GM23338 (cell line): ENCODE data around the gene USP5. TPM values are rescaled to one million over a fixed set of nuclear protein-coding genes. Genes with fewer than 3 reads are reported as not detected.
A peak's percentile ranks its signal among the peaks of the same experiment; 100 is the strongest.

ENCODE experiments used
- ATAC-seq: fragments of 200-7000 bp; cut with Tn5 transposase; 3 replicates; pipeline ENCODE4 v1.9.1; 2020
- DNase-seq: peaks from one replicate; pipeline ENCODE4 v3.0.0-alpha.2; 2015; ENCODE audit warnings: low spot score
- H2AFZ ChIP-seq: fragments of 200-600 bp; sonication (generic); 2 replicates; pipeline ENCODE4 v1.8.0; 2016; ENCODE audit warnings: antibody characterized with exemption, mild to moderate bottlenecking, moderate library complexity
- H3F3A ChIP-seq: fragments of 200-600 bp; sonication (generic); replicated peaks from 2 replicates; pipeline ENCODE4 v1.8.0; 2017; ENCODE audit warnings: antibody characterized with exemption, mixed run types, low read depth
- H3K27ac ChIP-seq: fragments of 200-600 bp; sonication (generic); 2 replicates; pipeline ENCODE4 v1.6.1; 2016; ENCODE audit warnings: low read depth
- H3K27me3 ChIP-seq: fragments of 200-600 bp; sonication (generic); 2 replicates; pipeline ENCODE4 v1.8.0; 2016; ENCODE audit warnings: mild to moderate bottlenecking, mixed run types, moderate library complexity; ENCODE audit not compliant: insufficient read depth
- H3K36me3 ChIP-seq: fragments of 200-600 bp; sonication (generic); 2 replicates; pipeline ENCODE4 v1.8.0; 2016; ENCODE audit warnings: mild to moderate bottlenecking; ENCODE audit not compliant: insufficient read depth
- H3K4me1 ChIP-seq: fragments of 200-600 bp; sonication (generic); 2 replicates; pipeline ENCODE4 v1.8.0; 2016; ENCODE audit warnings: mild to moderate bottlenecking, moderate library complexity; ENCODE audit not compliant: insufficient read depth
- H3K4me2 ChIP-seq: fragments of 200-600 bp; sonication (generic); 2 replicates; pipeline ENCODE4 v1.7.1; 2017; ENCODE audit warnings: mixed run types
- H3K4me3 ChIP-seq: fragments of 200-600 bp; sonication (generic); 2 replicates; pipeline ENCODE4 v1.6.1; 2016; ENCODE audit warnings: mixed run types
- H3K79me2 ChIP-seq: fragments of 200-600 bp; sonication (generic); replicated peaks from 2 replicates; pipeline ENCODE4 v1.8.0; 2017; ENCODE audit warnings: mild to moderate bottlenecking; ENCODE audit not compliant: insufficient read depth
- H3K9me2 ChIP-seq: fragments of 200-600 bp; sonication (generic); 2 replicates; pipeline ENCODE4 v1.8.0; 2017; ENCODE audit not compliant: insufficient read depth
- H4K20me1 ChIP-seq: fragments of 200-600 bp; sonication (generic); replicated peaks from 2 replicates; pipeline ENCODE4 v1.8.0; 2017; ENCODE audit warnings: mild to moderate bottlenecking; ENCODE audit not compliant: insufficient read depth
- H3K27ac Mint-ChIP-seq: 2 replicates; pipeline ENCODE4 v1.8.0; 2020; ENCODE audit warnings: inconsistent platforms, mild to moderate bottlenecking, moderate library complexity, mixed read lengths
- H3K27me3 Mint-ChIP-seq: 3 replicates; pipeline ENCODE4 v1.8.0; 2022; ENCODE audit warnings: low read depth, mild to moderate bottlenecking, moderate library complexity, mixed read lengths, inconsistent platforms; ENCODE audit not compliant: insufficient read depth, poor library complexity
- H3K36me3 Mint-ChIP-seq: 3 replicates; pipeline ENCODE4 v1.8.0; 2021; ENCODE audit warnings: low read depth, mild to moderate bottlenecking, inconsistent platforms, moderate library complexity, mixed read lengths
- H3K4me1 Mint-ChIP-seq: 3 replicates; pipeline ENCODE4 v1.8.0; 2020; ENCODE audit warnings: mild to moderate bottlenecking, inconsistent platforms, mixed read lengths
- H3K4me3 Mint-ChIP-seq: 3 replicates; pipeline ENCODE4 v1.8.0; 2021; ENCODE audit warnings: moderate library complexity, mild to moderate bottlenecking, inconsistent platforms, mixed read lengths
- H3K9me3 Mint-ChIP-seq: 3 replicates; pipeline ENCODE4 v1.8.0; 2020; ENCODE audit warnings: moderate library complexity, mild to moderate bottlenecking, inconsistent platforms, mixed read lengths
- CREB1 ChIP-seq: fragments of 250-450 bp; sonication (Bioruptor Pico); IDR thresholded peaks from 2 replicates; pipeline ENCODE4 v1.5.0; 2020; ENCODE audit warnings: low read depth, mild to moderate bottlenecking, moderate library complexity
- EZH2 ChIP-seq: fragments of 200-600 bp; sonication (generic); IDR thresholded peaks from one replicate; pipeline ENCODE4 v1.8.0; 2017; ENCODE audit warnings: antibody characterized with exemption, mild to moderate bottlenecking, low read depth; ENCODE audit not compliant: unreplicated experiment
- EZH2phosphoT487 ChIP-seq: fragments of 200-600 bp; sonication (generic); IDR thresholded peaks from one replicate; pipeline ENCODE4 v1.8.1; 2018; ENCODE audit warnings: antibody characterized with exemption; ENCODE audit not compliant: unreplicated experiment
- JUNB ChIP-seq: IDR thresholded peaks from one replicate; pipeline ENCODE4 v1.6.1; 2016; ENCODE audit warnings: antibody characterized with exemption; ENCODE audit not compliant: unreplicated experiment
- NANOG ChIP-seq: IDR thresholded peaks from 2 replicates; pipeline ENCODE4 v1.6.1; 2016; ENCODE audit warnings: antibody characterized with exemption, borderline replicate concordance
- POLR2AphosphoS5 ChIP-seq: IDR thresholded peaks from 2 replicates; pipeline ENCODE4 v1.6.1; 2016; ENCODE audit warnings: antibody characterized with exemption, low read depth
- STAT1 ChIP-seq: IDR thresholded peaks from one replicate; pipeline ENCODE4 v1.6.1; 2016; ENCODE audit warnings: antibody characterized with exemption; ENCODE audit not compliant: unreplicated experiment
- ZNF114 ChIP-seq: fragments of 250-450 bp; sonication (Bioruptor Pico); IDR thresholded peaks from 2 replicates; pipeline ENCODE4 v1.5.0; 2020; ENCODE audit warnings: mild to moderate bottlenecking, moderate library complexity
- ZNF331 ChIP-seq: fragments of 250-450 bp; sonication (Bioruptor Pico); IDR thresholded peaks from 2 replicates; pipeline ENCODE4 v1.5.0; 2020; ENCODE audit warnings: low read depth, mild to moderate bottlenecking, moderate library complexity
- polyA plus RNA-seq: library from polyadenylated mRNA; unstranded; fragments of >200 nt; fragmentation: Nextera tagmentation; extraction: Ambion mirVana; gene quantifications from 2 replicates; pipeline ENCODE4 v1.2.1, GENCODE V29; 2016
- total RNA-seq: library from RNA; depleted of rRNA; stranded (reverse); fragments of >200 nt; shearing (Covaris generic); gene quantifications from 2 replicates; pipeline ENCODE4 v1.2.3, GENCODE V29; 2014
- TF ChIP-seq, protein P1 (sequence below), 2 experiments: fragments of 200-600 bp in 1 of 2; sonication (generic) in 1 of 2; conservative IDR thresholded peaks; 2 replicates each; pipeline versions ENCODE4 v1.5.1 to v1.6.1; 2016 to 2017; ENCODE audit warnings: antibody characterized with exemption in 2 of 2, low read depth in 2 of 2, mild to moderate bottlenecking in 2 of 2, moderate library complexity in 1 of 2
- TF ChIP-seq, protein P2 (sequence below): IDR thresholded peaks from one replicate; pipeline ENCODE4 v1.6.1; 2018; ENCODE audit warnings: antibody characterized with exemption; ENCODE audit not compliant: unreplicated experiment
- TF ChIP-seq, protein P3 (sequence below): fragments of 250-450 bp; sonication (Bioruptor Pico); IDR thresholded peaks from 2 replicates; pipeline ENCODE4 v1.5.0; 2020; ENCODE audit warnings: mild to moderate bottlenecking, moderate library complexity
- TF ChIP-seq, protein P4 (sequence below): IDR thresholded peaks from 2 replicates; pipeline ENCODE4 v1.6.1; 2016; ENCODE audit warnings: antibody characterized with exemption

The USP5 gene
- total and polyA plus RNA-seq, 2 experiments from 2014 or later, result 35.1 to 109 TPM

DNA sequence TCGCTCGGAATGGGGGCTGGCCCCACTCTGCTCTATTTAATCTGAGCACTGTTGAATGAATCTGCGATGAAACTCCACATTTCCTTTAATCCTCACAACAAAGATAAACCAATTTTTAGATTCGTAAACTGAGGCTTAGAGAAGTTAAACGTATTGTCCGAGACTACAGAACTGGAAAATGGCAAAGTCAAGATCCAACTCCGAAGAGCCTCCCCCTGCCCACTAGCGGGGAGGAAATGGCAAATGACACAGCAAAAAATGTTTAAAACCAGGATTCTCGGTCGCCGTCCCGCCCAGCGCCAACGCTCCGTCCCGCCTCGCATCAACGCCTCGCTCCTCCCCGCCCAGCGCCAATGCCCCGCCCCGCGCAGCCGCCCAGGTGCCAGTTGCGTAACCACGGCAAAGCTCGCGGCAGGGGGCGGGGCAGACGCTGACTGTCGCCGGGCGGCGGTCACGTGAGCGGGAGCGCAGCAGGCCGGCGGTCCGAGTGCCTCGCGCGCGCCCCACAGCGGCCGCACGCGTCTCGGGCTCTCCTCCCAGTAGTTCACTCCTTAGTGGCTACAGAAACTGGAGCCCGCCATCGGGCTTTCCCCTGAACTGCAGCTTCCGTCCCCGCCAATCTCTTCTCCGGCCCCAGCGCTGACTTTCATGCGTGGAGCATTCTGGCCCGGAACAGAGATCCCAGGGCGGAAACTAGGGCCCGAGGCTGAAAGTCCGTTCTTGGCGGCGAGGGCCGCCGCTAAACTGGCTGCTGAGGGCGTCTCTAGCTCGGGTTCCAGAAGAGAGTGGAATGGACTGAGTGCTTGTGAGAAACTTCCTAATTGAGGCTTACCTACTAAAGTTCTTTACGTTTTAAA lies 39.1 kb downstream of the USP5 start:
- Histone ChIP-seq H3K9me2 (no peaks in the 10 kb centered on the region), H3K36me3 (no peaks in the 10 kb centered on the region), H3K4me2 (peak overlapping the region; percentile 78), H3K4me1 (peaks cover 30% of the 10 kb centered on the region), H3F3A (peaks cover 26% of the 10 kb centered on the region), H3K79me2 (no peaks in the 10 kb centered on the region), H4K20me1 (no peaks in the 10 kb centered on the region), H2AFZ (peak overlapping the region; percentile 30; the same call in 1 of the 2 replicates), H3K27ac (peak overlapping the region; percentile 97), H3K27me3 (no peaks in the 10 kb centered on the region), H3K4me3 (peak overlapping the region; percentile 54)
- Mint-ChIP-seq H3K4me3 (peak overlapping the region; percentile 71), H3K27me3 (peaks cover 21% of the 10 kb centered on the region), H3K9me3 (no peaks in the 10 kb centered on the region; the same call in 1 of the 3 replicates), H3K36me3 (no peaks in the 10 kb centered on the region), H3K27ac (peak overlapping the region; percentile 100), H3K4me1 (peaks cover 17% of the 10 kb centered on the region)
- peak; percentile 99 for DNase-seq
- ATAC-seq, result peak; percentile 95
- TF ChIP-seq EZH2phosphoT487, result no peak
- no peak for TF ChIP-seq ZNF331 (CRISPR knock-in tag)
- no peak for TF ChIP-seq EZH2
- TF ChIP-seq, protein P1, sequence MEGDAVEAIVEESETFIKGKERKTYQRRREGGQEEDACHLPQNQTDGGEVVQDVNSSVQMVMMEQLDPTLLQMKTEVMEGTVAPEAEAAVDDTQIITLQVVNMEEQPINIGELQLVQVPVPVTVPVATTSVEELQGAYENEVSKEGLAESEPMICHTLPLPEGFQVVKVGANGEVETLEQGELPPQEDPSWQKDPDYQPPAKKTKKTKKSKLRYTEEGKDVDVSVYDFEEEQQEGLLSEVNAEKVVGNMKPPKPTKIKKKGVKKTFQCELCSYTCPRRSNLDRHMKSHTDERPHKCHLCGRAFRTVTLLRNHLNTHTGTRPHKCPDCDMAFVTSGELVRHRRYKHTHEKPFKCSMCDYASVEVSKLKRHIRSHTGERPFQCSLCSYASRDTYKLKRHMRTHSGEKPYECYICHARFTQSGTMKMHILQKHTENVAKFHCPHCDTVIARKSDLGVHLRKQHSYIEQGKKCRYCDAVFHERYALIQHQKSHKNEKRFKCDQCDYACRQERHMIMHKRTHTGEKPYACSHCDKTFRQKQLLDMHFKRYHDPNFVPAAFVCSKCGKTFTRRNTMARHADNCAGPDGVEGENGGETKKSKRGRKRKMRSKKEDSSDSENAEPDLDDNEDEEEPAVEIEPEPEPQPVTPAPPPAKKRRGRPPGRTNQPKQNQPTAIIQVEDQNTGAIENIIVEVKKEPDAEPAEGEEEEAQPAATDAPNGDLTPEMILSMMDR (conservative IDR thresholded peaks at IDR 0.05; ENCODE audit: low read depth in 2 of 2), result peak; percentile 63 to 78
- TF ChIP-seq JUNB, result no peak
- TF ChIP-seq, protein P2, sequence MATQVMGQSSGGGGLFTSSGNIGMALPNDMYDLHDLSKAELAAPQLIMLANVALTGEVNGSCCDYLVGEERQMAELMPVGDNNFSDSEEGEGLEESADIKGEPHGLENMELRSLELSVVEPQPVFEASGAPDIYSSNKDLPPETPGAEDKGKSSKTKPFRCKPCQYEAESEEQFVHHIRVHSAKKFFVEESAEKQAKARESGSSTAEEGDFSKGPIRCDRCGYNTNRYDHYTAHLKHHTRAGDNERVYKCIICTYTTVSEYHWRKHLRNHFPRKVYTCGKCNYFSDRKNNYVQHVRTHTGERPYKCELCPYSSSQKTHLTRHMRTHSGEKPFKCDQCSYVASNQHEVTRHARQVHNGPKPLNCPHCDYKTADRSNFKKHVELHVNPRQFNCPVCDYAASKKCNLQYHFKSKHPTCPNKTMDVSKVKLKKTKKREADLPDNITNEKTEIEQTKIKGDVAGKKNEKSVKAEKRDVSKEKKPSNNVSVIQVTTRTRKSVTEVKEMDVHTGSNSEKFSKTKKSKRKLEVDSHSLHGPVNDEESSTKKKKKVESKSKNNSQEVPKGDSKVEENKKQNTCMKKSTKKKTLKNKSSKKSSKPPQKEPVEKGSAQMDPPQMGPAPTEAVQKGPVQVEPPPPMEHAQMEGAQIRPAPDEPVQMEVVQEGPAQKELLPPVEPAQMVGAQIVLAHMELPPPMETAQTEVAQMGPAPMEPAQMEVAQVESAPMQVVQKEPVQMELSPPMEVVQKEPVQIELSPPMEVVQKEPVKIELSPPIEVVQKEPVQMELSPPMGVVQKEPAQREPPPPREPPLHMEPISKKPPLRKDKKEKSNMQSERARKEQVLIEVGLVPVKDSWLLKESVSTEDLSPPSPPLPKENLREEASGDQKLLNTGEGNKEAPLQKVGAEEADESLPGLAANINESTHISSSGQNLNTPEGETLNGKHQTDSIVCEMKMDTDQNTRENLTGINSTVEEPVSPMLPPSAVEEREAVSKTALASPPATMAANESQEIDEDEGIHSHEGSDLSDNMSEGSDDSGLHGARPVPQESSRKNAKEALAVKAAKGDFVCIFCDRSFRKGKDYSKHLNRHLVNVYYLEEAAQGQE, result no peak
- no peak; the same call in 1 of the 2 replicates for TF ChIP-seq ZNF114
- TF ChIP-seq NANOG, result 0 out of 2 replicates have a peak, but pooled peaks have one; percentile 30
- TF ChIP-seq STAT1, result no peak
- peak; percentile 80 for TF ChIP-seq CREB1 (CRISPR knock-in tag)
- peak; percentile 79 for TF ChIP-seq POLR2AphosphoS5
- TF ChIP-seq, protein P3, sequence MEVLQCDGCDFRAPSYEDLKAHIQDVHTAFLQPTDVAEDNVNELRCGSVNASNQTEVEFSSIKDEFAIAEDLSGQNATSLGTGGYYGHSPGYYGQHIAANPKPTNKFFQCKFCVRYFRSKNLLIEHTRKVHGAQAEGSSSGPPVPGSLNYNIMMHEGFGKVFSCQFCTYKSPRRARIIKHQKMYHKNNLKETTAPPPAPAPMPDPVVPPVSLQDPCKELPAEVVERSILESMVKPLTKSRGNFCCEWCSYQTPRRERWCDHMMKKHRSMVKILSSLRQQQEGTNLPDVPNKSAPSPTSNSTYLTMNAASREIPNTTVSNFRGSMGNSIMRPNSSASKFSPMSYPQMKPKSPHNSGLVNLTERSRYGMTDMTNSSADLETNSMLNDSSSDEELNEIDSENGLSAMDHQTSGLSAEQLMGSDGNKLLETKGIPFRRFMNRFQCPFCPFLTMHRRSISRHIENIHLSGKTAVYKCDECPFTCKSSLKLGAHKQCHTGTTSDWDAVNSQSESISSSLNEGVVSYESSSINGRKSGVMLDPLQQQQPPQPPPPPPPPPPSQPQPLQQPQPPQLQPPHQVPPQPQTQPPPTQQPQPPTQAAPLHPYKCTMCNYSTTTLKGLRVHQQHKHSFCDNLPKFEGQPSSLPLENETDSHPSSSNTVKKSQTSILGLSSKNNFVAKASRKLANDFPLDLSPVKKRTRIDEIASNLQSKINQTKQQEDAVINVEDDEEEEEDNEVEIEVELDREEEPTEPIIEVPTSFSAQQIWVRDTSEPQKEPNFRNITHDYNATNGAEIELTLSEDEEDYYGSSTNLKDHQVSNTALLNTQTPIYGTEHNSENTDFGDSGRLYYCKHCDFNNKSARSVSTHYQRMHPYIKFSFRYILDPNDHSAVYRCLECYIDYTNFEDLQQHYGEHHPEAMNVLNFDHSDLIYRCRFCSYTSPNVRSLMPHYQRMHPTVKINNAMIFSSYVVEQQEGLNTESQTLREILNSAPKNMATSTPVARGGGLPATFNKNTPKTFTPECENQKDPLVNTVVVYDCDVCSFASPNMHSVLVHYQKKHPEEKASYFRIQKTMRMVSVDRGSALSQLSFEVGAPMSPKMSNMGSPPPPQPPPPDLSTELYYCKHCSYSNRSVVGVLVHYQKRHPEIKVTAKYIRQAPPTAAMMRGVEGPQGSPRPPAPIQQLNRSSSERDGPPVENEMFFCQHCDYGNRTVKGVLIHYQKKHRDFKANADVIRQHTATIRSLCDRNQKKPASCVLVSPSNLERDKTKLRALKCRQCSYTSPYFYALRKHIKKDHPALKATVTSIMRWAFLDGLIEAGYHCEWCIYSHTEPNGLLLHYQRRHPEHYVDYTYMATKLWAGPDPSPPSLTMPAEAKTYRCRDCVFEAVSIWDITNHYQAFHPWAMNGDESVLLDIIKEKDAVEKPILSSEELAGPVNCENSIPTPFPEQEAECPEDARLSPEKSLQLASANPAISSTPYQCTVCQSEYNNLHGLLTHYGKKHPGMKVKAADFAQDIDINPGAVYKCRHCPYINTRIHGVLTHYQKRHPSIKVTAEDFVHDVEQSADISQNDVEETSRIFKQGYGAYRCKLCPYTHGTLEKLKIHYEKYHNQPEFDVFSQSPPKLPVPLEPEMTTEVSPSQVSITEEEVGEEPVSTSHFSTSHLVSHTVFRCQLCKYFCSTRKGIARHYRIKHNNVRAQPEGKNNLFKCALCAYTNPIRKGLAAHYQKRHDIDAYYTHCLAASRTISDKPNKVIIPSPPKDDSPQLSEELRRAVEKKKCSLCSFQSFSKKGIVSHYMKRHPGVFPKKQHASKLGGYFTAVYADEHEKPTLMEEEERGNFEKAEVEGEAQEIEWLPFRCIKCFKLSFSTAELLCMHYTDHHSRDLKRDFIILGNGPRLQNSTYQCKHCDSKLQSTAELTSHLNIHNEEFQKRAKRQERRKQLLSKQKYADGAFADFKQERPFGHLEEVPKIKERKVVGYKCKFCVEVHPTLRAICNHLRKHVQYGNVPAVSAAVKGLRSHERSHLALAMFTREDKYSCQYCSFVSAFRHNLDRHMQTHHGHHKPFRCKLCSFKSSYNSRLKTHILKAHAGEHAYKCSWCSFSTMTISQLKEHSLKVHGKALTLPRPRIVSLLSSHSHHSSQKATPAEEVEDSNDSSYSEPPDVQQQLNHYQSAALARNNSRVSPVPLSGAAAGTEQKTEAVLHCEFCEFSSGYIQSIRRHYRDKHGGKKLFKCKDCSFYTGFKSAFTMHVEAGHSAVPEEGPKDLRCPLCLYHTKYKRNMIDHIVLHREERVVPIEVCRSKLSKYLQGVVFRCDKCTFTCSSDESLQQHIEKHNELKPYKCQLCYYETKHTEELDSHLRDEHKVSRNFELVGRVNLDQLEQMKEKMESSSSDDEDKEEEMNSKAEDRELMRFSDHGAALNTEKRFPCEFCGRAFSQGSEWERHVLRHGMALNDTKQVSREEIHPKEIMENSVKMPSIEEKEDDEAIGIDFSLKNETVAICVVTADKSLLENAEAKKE (CRISPR knock-in tag), result no peak
- TF ChIP-seq, protein P4, sequence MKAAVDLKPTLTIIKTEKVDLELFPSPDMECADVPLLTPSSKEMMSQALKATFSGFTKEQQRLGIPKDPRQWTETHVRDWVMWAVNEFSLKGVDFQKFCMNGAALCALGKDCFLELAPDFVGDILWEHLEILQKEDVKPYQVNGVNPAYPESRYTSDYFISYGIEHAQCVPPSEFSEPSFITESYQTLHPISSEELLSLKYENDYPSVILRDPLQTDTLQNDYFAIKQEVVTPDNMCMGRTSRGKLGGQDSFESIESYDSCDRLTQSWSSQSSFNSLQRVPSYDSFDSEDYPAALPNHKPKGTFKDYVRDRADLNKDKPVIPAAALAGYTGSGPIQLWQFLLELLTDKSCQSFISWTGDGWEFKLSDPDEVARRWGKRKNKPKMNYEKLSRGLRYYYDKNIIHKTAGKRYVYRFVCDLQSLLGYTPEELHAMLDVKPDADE, result peak; percentile 7; the same call in 1 of the 2 replicates
